A673 (cell line): ENCODE results near the gene GPR183.

ENCODE experiments used
- EZH2 ChIP-seq: fragments of 200-600 bp; sonication (generic); IDR thresholded peaks from 2 replicates; pipeline ENCODE4 v1.6.1; 2017; ENCODE audit warnings: borderline replicate concordance, low read depth, mild to moderate bottlenecking, mixed read lengths, antibody characterized with exemption, low read length; ENCODE audit not compliant: poor library complexity, severe bottlenecking
- TF ChIP-seq, protein P1 (sequence below): fragments of 300-800, 200-600 bp; sonication (generic); conservative IDR thresholded peaks from 2 replicates; pipeline ENCODE4 v1.5.1; 2017; ENCODE audit warnings: low read depth, mild to moderate bottlenecking, antibody characterized with exemption, low read length, moderate library complexity, mixed read lengths

DNA sequence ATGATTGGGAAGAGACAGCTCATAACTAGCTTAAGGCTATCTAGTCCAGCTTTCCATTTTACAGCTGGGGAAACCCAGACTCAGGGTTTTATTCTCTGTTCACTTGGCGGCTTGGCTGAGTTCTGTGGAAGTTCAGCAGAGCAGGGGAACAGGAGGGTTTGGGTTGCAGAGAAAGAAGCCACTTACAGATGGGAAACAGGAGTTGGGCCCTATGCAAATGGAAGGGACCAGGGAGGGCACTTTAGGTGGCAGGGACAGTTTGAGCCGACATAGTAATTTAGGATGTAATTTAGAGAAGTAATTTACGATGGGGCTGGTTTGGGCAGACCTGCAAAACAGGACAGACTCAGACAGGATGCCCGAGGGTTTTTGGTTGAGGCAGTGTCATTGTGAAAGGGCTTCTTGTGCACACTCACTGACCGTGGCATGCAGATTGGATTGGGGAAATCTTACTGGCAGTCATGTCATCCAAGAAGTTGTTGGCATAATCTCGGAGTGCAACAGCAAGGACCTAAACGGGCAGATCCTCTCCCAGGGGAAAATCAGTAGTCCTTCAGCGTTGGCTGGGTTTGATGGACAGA is 47.3 kb upstream of the GPR183 start:
- TF ChIP-seq, protein P1, sequence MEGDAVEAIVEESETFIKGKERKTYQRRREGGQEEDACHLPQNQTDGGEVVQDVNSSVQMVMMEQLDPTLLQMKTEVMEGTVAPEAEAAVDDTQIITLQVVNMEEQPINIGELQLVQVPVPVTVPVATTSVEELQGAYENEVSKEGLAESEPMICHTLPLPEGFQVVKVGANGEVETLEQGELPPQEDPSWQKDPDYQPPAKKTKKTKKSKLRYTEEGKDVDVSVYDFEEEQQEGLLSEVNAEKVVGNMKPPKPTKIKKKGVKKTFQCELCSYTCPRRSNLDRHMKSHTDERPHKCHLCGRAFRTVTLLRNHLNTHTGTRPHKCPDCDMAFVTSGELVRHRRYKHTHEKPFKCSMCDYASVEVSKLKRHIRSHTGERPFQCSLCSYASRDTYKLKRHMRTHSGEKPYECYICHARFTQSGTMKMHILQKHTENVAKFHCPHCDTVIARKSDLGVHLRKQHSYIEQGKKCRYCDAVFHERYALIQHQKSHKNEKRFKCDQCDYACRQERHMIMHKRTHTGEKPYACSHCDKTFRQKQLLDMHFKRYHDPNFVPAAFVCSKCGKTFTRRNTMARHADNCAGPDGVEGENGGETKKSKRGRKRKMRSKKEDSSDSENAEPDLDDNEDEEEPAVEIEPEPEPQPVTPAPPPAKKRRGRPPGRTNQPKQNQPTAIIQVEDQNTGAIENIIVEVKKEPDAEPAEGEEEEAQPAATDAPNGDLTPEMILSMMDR, result no peak
- no peak for TF ChIP-seq EZH2
